ENCODE data around the gene CMA1. TPM values are rescaled to one million over a fixed set of nuclear protein-coding genes. Genes with fewer than 3 reads are reported as not detected.

CMA1 gene, protein sequence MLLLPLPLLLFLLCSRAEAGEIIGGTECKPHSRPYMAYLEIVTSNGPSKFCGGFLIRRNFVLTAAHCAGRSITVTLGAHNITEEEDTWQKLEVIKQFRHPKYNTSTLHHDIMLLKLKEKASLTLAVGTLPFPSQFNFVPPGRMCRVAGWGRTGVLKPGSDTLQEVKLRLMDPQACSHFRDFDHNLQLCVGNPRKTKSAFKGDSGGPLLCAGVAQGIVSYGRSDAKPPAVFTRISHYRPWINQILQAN
- not detected in 5 replicates for total RNA-seq (2022; extraction: Qiagen RNA extraction)

DNA sequence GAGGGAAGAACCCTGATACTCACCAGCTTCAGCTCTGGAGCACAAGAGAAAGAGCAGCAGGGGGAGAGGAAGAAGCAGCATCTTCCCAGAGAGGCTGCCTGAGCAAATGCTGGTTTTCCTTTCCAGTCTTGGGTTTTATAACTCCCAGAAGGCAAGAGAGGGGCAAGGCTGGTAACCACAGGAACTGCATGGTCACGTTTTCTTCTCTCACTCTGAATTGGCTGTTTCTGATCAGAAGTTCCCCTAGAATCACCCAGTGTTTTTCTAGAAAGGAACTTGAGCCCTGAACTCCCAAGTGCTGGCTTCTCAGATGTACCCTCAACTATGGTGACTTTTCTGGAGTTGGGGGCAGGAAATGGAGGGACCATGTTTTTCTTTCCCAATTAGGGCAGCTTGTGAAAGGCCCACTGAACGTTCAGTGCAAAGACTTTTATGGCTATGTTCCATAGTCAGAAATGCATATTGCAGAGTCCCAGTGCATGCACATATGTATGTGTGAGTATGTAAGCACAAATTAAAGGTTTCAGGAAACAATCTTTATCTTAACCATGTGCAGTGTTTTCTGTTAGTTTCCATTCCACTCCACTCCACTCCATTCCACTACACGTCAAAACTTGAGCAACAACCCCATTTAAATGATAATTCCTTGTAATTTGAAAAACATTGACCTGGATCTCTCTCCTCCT is at the start of gene CMA1:
TSS of gene CMA1 (minus strand) at position 111 of the 686 bp plus-strand sequence. CDS start at position 81, 30 bp downstream.

Other genes starting within 250 kb of the CMA1 start
- 0.99 to 1.6 TPM (median 1.5 TPM) in 5 replicates for gene TGM1, start 245.1 kb downstream of the CMA1 start, total RNA-seq (2022; extraction: Qiagen RNA extraction)
- 15.6 to 18.0 TPM (median 17.0 TPM) in 5 replicates for gene RABGGTA, start 236.7 kb downstream of the CMA1 start, total RNA-seq (2022; extraction: Qiagen RNA extraction)
- gene DHRS1, start 208.5 kb downstream of the CMA1 start, total RNA-seq (2022; extraction: Qiagen RNA extraction) = 9.8 to 11.5 TPM (median 11.2 TPM) in 5 replicates
- 13.0 to 18.8 TPM (median 16.2 TPM) in 5 replicates for gene NOP9, start 208.4 kb downstream of the CMA1 start, total RNA-seq (2022; extraction: Qiagen RNA extraction)
- gene CIDEB, start 200.3 kb downstream of the CMA1 start, total RNA-seq (2022; extraction: Qiagen RNA extraction) = 0.13 to 0.22 TPM (median 0.22 TPM) in 5 replicates
- gene LTB4R2, start 198.1 kb downstream of the CMA1 start, total RNA-seq (2022; extraction: Qiagen RNA extraction) = 3.0 to 4.9 TPM (median 3.8 TPM) in 5 replicates
- gene LTB4R, start 196.8 kb downstream of the CMA1 start, total RNA-seq (2022; extraction: Qiagen RNA extraction) = 3.8 to 5.9 TPM (median 5.5 TPM) in 5 replicates
- not detected in 5 replicates for gene ADCY4, start 173.2 kb downstream of the CMA1 start, total RNA-seq (2022; extraction: Qiagen RNA extraction)
- not detected in 5 replicates for gene RIPK3, start 168.3 kb downstream of the CMA1 start, total RNA-seq (2022; extraction: Qiagen RNA extraction)
- gene NFATC4, start 140.1 kb downstream of the CMA1 start, total RNA-seq (2022; extraction: Qiagen RNA extraction) = 0.10 to 0.31 TPM (median 0.15 TPM) in 4 of 5 replicates, not detected in the other
- 0.22 to 0.50 TPM (median 0.36 TPM) in 5 replicates for gene NYNRIN, start 109.3 kb downstream of the CMA1 start, total RNA-seq (2022; extraction: Qiagen RNA extraction)
- 0.97 to 1.3 TPM (median 1.2 TPM) in 5 replicates for gene CBLN3, start 78.6 kb downstream of the CMA1 start, total RNA-seq (2022; extraction: Qiagen RNA extraction)
- 22.5 to 30.4 TPM (median 25.8 TPM) in 5 replicates for gene KHNYN, start 78.3 kb downstream of the CMA1 start, total RNA-seq (2022; extraction: Qiagen RNA extraction)
- 40.1 to 54.9 TPM (median 49.1 TPM) in 5 replicates for gene SDR39U1, start 65.5 kb downstream of the CMA1 start, total RNA-seq (2022; extraction: Qiagen RNA extraction)
- gene CTSG, start 68.0 kb upstream of the CMA1 start, total RNA-seq (2022; extraction: Qiagen RNA extraction) = not detected in 5 replicates
- not detected in 5 replicates for gene GZMH, start 101.4 kb upstream of the CMA1 start, total RNA-seq (2022; extraction: Qiagen RNA extraction)
- not detected in 5 replicates for gene GZMB, start 125.9 kb upstream of the CMA1 start, total RNA-seq (2022; extraction: Qiagen RNA extraction)

Measured in A549 treated with Hydrocortisone at 1 μM for 4 hours (cell line).